ENCODE measurements around the gene CADM1. TPM values are rescaled to one million over a fixed set of nuclear protein-coding genes. Genes with fewer than 3 reads are reported as not detected.

Gene CADM1
- total RNA-seq, 6 experiments from 2014 or later = 21.1 to 56.7 (median 30.6) TPM

- DNase-seq (no peak), ATAC-seq (no peak)
- H3K36me3 ChIP-seq = no peaks in the 10 kb centered on the region
- no peak for TF ChIP-seq POLR2A (IDR thresholded peaks at IDR 0.05)
- no peak for TF ChIP-seq CTCF (IDR thresholded peaks at IDR 0.05)
- no peak overlapping the region for H3K27ac ChIP-seq
- no peaks in the 10 kb centered on the region for H3K9me3 ChIP-seq
- 88% methylated on average over 3 of the region's 3 CpGs for WGBS (ENCODE audit: insufficient coverage, low coverage, low lambda C conversion rate, missing lambda C conversion rate)
- intact Hi-C loops (cut with DNase I) = no loop called here
- H3K4me3 ChIP-seq = no peak overlapping the region
- no peaks in the 10 kb centered on the region for H3K4me1 ChIP-seq
- no peaks in the 10 kb centered on the region for H3K27me3 ChIP-seq
These were observed 189.8 kb downstream of the CADM1 start for GRCh38 chr11:115314330-115314920.

GRCh38 chr11:115313224-115313838 is 190.9 kb downstream of the CADM1 start:
- no peak for ATAC-seq
- WGBS (ENCODE audit: insufficient coverage, low coverage, low lambda C conversion rate, missing lambda C conversion rate) = 87% methylated on average over 2 of the region's 2 CpGs

GRCh38 chr11:115311949-115312348 is 192.3 kb downstream of the CADM1 start:
- H3K4me1 ChIP-seq = no peaks in the 10 kb centered on the region
- no peaks in the 10 kb centered on the region for H3K9me3 ChIP-seq
- DNase-seq (no peak), ATAC-seq (no peak)
- H3K36me3 ChIP-seq = no peaks in the 10 kb centered on the region
- TF ChIP-seq CTCF (IDR thresholded peaks at IDR 0.05) (no peak), POLR2A (IDR thresholded peaks at IDR 0.05) (no peak)
- WGBS (ENCODE audit: insufficient coverage, low coverage, low lambda C conversion rate, missing lambda C conversion rate) = 90% methylated on average over 3 of the region's 3 CpGs
- no peaks in the 10 kb centered on the region for H3K27me3 ChIP-seq
- no peak overlapping the region for H3K4me3 ChIP-seq
- no peak overlapping the region for H3K27ac ChIP-seq
- intact Hi-C loops (cut with DNase I) = no loop called here

More at GRCh38 chr11:115313224-115313838, 190.9 kb downstream of the CADM1 start:
- Histone ChIP-seq H3K4me3 (no peak overlapping the region), H3K27ac (no peak overlapping the region), H3K36me3 (no peaks in the 10 kb centered on the region), H3K9me3 (no peaks in the 10 kb centered on the region), H3K4me1 (no peaks in the 10 kb centered on the region), H3K27me3 (no peaks in the 10 kb centered on the region)
- no peak for DNase-seq
- no peak for TF ChIP-seq CTCF (IDR thresholded peaks at IDR 0.05)
- TF ChIP-seq POLR2A (IDR thresholded peaks at IDR 0.05) = no peak
- intact Hi-C loops (cut with DNase I) = no loop called here

- Histone ChIP-seq H3K4me1 (no peaks in the 10 kb centered on the region), H3K27ac (no peak overlapping the region), H3K4me3 (no peak overlapping the region), H3K36me3 (no peaks in the 10 kb centered on the region), H3K27me3 (no peaks in the 10 kb centered on the region), H3K9me3 (no peaks in the 10 kb centered on the region)
- TF ChIP-seq POLR2A (IDR thresholded peaks at IDR 0.05) = no peak
- TF ChIP-seq CTCF (IDR thresholded peaks at IDR 0.05) = no peak
- ATAC-seq (no peak), DNase-seq (no peak)
- WGBS (ENCODE audit: insufficient coverage, low coverage, low lambda C conversion rate, missing lambda C conversion rate) = 90% methylated on average over 1 of the region's 1 CpG
- intact Hi-C loops (cut with DNase I) = no loop called here
These were observed 197.5 kb downstream of the CADM1 start for GRCh38 chr11:115306689-115307088.

Data from right lobe of liver (tissue), 6 donors.